GM18909 (cell line): ENCODE results near the gene CREM.
"Not testable (repeated sequence)": the region's sequence is repeated elsewhere in the genome, so short reads cannot be mapped to it uniquely, and the experiment has no call there.

ENCODE experiments used
- ATAC-seq: cut with Tn5 transposase; IDR thresholded peaks from one replicate; pipeline ENCODE4 v1.9.1; 2021; ENCODE audit warnings: mild to moderate bottlenecking; ENCODE audit not compliant: unreplicated experiment, poor library complexity

CREM gene

GRCh38 chr10:35126530-35127288 lies at the start of gene CREM:
Gene CREM (plus strand): TSS chr10:35126846. CDS start chr10:35137836, 10,990 bp downstream.
- ATAC-seq: peak; percentile 85

DNA sequence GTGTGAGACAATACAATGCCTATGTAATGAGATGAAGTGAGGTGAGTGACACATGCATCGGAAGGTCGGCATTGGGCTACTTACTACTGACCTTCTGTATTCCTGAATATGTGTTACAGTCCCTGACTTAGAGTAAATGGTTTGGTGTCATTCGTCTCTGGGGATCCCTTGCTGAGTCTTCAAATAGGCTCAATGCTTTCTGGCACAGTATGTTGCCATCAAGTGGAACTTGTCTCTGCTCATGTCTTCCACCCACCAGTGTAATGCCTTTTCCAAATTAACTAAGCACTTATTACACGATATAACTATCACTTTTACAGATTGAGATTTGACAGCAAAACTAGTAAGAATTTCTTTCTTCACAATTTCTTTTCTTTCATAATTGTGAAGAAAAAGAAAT lies 47.4 kb upstream of the CREM start:
- ATAC-seq: no peak

GRCh38 chr10:35079763-35080162 lies 46.9 kb upstream of the CREM start:
- ATAC-seq: no peak

DNA sequence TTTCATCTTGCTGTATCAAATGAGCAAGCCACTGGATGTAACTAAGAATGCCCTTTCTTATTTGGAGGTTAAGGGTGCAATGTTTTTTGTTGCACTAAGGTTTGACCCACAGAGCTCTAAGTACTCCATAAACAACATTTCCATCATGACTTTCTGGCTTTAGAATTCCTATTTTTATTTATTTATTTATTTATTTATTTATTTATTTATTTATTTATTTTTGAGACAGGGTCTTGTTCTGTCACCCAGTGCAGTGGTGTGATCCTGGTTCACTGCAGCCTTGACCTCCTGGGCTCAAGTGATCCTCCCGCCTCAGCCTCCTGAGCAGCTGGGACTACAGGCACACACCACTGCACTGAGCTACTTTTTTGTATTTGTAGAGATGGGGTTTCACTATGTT lies 46.4 kb upstream of the CREM start:
- not testable (repeated sequence) for ATAC-seq

DNA sequence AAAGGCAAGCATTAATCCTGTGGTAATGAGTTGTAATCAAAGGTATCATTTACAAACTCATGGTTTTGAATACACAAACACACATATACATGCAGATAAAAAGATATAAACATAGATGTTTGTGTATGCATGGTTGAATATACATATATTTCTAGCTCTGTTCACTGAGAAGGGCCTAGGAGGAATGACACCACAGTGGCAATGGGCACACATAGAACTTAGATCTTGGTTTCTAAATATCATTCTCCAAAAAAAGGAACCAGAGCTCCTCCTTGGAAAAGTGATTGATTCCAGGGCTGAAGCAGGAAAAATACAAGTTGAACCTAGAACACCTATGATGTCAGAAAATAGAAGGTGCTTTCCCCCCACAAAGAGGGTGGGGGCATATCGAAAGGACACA lies 43.4 kb upstream of the CREM start:
- no peak for ATAC-seq

- ATAC-seq: peak; percentile 45
Observed at GRCh38 chr10:35089611-35090161, 37.0 kb upstream of the CREM start.

- peak; percentile 93 for ATAC-seq
Observed at GRCh38 chr10:35090162-35090954, 36.3 kb upstream of the CREM start, which contains the start of gene CUL2. Gene CUL2 (minus strand): TSS chr10:35090341. CDS start chr10:35071317, 19,024 bp downstream.

- ATAC-seq: no peak
Observed at GRCh38 chr10:35091994-35092790, 34.5 kb upstream of the CREM start.

GRCh38 chr10:35092851-35093250 lies 33.8 kb upstream of the CREM start:
- ATAC-seq: no peak

DNA sequence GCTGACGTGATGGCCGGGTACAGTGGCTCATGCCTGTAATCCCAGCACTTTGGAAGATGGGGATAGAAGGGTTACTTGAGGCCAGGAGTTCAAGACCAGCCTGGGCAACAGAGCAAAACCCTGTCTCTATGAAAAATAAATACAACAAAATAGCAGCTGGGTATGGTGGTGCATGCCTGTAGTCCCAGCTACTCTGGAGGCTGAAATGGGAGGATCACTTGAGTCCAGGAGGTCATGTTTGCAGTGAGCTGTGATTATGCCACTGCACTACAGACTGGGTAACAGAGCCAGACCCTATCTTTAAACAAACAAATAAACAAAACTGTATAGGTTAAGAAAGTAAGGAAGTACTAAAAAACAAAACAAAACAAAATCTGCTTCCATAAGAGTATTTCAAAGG lies 30.3 kb upstream of the CREM start:
- no peak for ATAC-seq

GRCh38 chr10:35097510-35097909 lies 29.1 kb upstream of the CREM start:
- ATAC-seq: no peak

DNA sequence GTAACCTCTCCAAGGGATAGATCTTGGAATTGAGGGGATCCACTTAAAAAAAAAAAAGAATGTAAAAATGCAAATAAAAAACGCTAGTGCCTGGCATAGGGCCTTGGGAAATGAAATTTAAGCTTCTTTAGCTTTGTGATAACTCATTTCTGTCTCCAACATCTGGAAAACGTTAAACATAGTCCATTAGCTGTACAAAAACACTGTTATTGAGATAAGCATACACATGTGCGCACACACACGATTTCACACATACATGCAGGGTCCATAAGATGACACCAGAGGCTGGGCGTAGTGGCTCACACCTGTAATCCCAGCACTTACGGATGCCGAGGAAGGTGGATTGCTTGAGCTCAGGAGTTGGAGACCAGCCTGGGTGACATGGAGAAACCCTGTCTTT lies 22.8 kb upstream of the CREM start:
- ATAC-seq: no peak

- ATAC-seq: no peak
Observed at GRCh38 chr10:35112571-35112970, 14.1 kb upstream of the CREM start.

GRCh38 chr10:35119378-35119777 lies 7.3 kb upstream of the CREM start:
- ATAC-seq: no peak

DNA sequence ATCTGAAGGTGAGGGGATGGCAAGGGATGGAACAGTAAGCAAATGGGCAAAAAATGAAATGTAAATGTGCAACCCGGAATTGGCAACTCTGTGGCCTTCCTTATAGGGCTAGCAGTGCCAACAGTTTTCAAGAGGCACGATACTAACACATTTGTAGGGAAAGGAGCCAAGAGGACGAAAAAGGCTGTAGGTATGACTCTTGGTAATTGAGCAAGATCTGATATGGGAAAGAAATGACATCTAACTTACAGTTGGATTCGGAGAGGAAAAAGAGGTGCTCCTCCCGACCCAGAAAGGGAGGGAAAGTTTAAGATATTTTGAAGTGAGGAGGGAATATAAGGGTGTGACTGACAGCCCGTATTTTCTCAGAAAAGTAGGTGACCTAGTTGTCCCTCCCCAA lies 2.1 kb upstream of the CREM start:
- no peak for ATAC-seq

DNA sequence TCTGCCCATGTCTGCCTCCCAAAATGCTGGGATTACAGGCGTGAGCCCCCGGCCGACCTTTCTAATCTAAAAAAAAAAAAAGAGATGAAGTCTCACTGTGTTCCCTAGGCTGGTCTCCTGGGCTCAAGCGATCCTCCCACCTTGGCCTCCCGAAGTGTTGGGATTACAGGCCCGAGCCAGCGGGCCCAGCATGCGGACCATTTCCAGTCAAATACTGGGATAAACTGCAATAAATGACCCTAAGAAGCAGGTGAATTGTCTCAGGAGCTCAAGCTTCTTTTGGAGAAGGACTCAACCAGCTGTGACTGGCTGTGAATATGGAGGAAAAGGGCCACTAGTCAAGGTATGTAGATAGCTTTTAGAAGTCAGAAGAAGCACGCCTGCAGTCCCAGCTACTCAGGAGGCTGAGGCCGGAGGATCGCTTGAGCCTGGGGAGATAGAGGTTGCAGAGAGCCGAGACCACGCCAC lies 550 bp upstream of the CREM start:
- no peak for ATAC-seq

- ATAC-seq: peak; percentile 17
Observed at GRCh38 chr10:35127289-35127891, 744 bp downstream of the CREM start.

GRCh38 chr10:35129185-35129674 lies 2.6 kb downstream of the CREM start:
- ATAC-seq: no peak

DNA sequence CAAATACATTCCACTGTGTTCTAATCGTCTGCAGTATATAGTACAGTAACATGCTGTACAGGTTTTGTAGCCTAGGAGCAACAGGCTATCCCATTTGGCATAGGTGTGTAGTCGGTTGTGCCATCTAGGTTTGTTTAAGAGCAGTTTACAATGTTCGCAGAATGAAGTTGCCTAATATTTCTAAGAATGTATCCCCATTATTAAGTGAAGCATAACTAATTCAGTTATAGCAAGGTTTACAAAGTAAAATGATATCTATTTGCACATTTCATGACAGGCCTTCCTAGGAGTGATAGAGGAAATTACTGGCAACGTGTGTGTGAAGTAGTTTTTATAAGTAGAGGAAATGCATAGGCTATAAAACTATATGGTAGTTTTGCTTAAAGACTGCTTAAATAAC lies 4.0 kb downstream of the CREM start:
- no peak for ATAC-seq

DNA sequence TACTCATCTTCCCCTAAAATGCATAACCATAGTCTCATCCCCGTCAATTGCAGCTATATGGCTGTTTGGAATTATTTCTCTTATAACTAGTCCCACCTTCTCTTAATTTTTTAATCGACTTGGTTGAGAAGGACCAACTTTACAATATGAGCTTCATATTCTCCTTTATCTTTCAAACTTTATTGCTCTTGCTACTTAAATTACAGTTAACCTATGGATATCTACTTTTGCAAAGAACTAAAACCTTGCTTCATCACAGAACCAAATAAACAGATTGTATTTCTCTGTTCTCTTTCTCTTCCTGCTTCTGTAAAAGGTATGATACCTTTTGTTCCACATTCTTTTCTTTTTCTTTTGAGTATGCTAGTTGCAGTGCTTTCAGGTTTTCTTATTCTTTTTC lies 6.1 kb downstream of the CREM start:
- ATAC-seq: no peak
